Measurements from ENCODE around the gene MMADHC.

Gene MMADHC

DNA sequence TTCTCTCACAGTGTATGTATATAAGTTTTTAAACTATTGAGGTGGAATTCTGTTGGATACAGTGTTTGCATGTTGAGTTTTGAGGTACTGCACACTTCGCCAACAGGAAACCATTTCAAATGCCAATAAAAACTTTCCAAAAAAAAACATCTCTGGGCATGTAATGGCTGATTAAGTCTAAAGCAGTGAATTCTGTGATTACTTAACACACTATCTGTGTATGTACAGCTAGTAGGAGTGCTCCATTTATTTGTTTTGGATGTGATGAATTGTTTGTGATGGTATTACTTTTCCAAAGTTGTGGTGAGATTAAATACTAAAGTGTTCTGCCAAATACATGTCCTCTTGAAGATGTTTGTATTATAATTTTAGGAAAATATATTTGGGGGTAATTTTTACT, 31.1 kb downstream of the MMADHC start:
- no peak for TF ChIP-seq ZBTB7A (IDR thresholded peaks at IDR 0.05; ENCODE audit: low read depth)
- TF ChIP-seq TCF12 (IDR thresholded peaks at IDR 0.05; ENCODE audit: low read depth) = no peak
- TF ChIP-seq, protein P1, sequence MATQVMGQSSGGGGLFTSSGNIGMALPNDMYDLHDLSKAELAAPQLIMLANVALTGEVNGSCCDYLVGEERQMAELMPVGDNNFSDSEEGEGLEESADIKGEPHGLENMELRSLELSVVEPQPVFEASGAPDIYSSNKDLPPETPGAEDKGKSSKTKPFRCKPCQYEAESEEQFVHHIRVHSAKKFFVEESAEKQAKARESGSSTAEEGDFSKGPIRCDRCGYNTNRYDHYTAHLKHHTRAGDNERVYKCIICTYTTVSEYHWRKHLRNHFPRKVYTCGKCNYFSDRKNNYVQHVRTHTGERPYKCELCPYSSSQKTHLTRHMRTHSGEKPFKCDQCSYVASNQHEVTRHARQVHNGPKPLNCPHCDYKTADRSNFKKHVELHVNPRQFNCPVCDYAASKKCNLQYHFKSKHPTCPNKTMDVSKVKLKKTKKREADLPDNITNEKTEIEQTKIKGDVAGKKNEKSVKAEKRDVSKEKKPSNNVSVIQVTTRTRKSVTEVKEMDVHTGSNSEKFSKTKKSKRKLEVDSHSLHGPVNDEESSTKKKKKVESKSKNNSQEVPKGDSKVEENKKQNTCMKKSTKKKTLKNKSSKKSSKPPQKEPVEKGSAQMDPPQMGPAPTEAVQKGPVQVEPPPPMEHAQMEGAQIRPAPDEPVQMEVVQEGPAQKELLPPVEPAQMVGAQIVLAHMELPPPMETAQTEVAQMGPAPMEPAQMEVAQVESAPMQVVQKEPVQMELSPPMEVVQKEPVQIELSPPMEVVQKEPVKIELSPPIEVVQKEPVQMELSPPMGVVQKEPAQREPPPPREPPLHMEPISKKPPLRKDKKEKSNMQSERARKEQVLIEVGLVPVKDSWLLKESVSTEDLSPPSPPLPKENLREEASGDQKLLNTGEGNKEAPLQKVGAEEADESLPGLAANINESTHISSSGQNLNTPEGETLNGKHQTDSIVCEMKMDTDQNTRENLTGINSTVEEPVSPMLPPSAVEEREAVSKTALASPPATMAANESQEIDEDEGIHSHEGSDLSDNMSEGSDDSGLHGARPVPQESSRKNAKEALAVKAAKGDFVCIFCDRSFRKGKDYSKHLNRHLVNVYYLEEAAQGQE (IDR thresholded peaks at IDR 0.05; ENCODE audit: low read depth) = no peak
- TF ChIP-seq YY1 (IDR thresholded peaks at IDR 0.05; ENCODE audit: low read depth) = no peak
- TF ChIP-seq EGR1 (IDR thresholded peaks at IDR 0.05) = no peak
- TF ChIP-seq TAF1 (IDR thresholded peaks at IDR 0.05; ENCODE audit: low read depth) = no peak
- no peak for TF ChIP-seq FOXM1 (IDR thresholded peaks at IDR 0.05; ENCODE audit: borderline replicate concordance, low read depth)
- no peak for TF ChIP-seq TEAD4 (IDR thresholded peaks at IDR 0.05)
- no peak for TF ChIP-seq EP300 (IDR thresholded peaks at IDR 0.05; ENCODE audit: borderline replicate concordance)
- TF ChIP-seq, protein P2, sequence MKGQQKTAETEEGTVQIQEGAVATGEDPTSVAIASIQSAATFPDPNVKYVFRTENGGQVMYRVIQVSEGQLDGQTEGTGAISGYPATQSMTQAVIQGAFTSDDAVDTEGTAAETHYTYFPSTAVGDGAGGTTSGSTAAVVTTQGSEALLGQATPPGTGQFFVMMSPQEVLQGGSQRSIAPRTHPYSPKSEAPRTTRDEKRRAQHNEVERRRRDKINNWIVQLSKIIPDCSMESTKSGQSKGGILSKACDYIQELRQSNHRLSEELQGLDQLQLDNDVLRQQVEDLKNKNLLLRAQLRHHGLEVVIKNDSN (IDR thresholded peaks at IDR 0.05) = no peak
- TF ChIP-seq, protein P3, sequence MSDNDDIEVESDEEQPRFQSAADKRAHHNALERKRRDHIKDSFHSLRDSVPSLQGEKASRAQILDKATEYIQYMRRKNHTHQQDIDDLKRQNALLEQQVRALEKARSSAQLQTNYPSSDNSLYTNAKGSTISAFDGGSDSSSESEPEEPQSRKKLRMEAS (IDR thresholded peaks at IDR 0.05) = no peak

DNA sequence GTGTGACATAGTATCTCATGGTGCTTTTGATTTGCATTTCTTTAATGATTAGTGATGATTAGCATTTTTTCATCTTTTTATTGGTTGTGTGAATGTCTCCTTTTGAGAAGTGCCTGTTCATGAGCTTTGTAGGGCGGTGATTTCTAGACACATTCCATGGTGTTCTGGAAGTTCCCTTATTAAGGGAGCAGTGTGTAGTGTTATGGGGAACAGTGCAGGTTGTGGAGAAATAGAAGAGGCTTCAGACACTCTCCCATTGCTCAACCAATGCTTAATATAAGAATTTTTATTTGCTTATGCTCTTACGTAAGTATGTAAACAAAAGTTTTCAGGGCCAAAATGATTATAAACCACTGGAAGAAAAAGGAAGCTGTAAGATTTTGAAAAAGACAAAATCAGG, 34.7 kb downstream of the MMADHC start:
- TF ChIP-seq ZBTB7A (IDR thresholded peaks at IDR 0.05; ENCODE audit: low read depth) = no peak
- TF ChIP-seq, protein P3 (IDR thresholded peaks at IDR 0.05) = no peak
- TF ChIP-seq, protein P2 (IDR thresholded peaks at IDR 0.05) = no peak
- TF ChIP-seq EP300 (IDR thresholded peaks at IDR 0.05; ENCODE audit: borderline replicate concordance) = no peak
- TF ChIP-seq CREB1 (IDR thresholded peaks at IDR 0.05; ENCODE audit: low read depth) = no peak
- no peak for TF ChIP-seq TCF12 (IDR thresholded peaks at IDR 0.05; ENCODE audit: low read depth)
- TF ChIP-seq FOXM1 (IDR thresholded peaks at IDR 0.05; ENCODE audit: borderline replicate concordance, low read depth) = no peak
- TF ChIP-seq TAF1 (IDR thresholded peaks at IDR 0.05; ENCODE audit: low read depth) = no peak
- TF ChIP-seq YY1 (IDR thresholded peaks at IDR 0.05; ENCODE audit: low read depth) = no peak
- TF ChIP-seq NFIC (IDR thresholded peaks at IDR 0.05) = no peak
- TF ChIP-seq, protein P1 (IDR thresholded peaks at IDR 0.05; ENCODE audit: low read depth) = no peak
- no peak for TF ChIP-seq CEBPB (IDR thresholded peaks at IDR 0.05)
- TF ChIP-seq EGR1 (IDR thresholded peaks at IDR 0.05) = no peak
- TF ChIP-seq RAD21 (IDR thresholded peaks at IDR 0.05; ENCODE audit: low read depth) = no peak

DNA sequence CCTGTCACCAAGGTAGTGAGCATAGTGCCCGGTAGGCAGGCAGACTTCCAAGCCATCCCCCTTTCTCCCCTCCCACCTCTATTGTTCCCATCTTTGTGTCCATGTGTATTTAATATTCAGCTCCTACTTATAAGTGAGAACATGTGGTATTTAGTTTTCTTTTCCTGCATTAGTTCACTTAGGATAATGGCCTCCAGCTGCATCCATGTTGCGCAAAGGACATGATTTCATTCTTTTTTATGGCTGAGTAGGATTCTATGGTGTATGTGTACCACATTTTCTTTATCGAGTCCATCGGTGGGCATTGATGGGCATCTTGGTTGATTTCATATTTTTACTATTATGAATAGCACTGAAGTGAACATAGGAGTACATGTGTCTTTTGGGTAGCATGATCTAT, 35.3 kb downstream of the MMADHC start:
- TF ChIP-seq ZBTB7A (IDR thresholded peaks at IDR 0.05; ENCODE audit: low read depth) = no peak
- no peak for TF ChIP-seq FOXM1 (IDR thresholded peaks at IDR 0.05; ENCODE audit: borderline replicate concordance, low read depth)
- no peak for TF ChIP-seq TAF1 (IDR thresholded peaks at IDR 0.05; ENCODE audit: low read depth)
- TF ChIP-seq CEBPB (IDR thresholded peaks at IDR 0.05) = no peak
- no peak for TF ChIP-seq EGR1 (IDR thresholded peaks at IDR 0.05)
- TF ChIP-seq, protein P1 (IDR thresholded peaks at IDR 0.05; ENCODE audit: low read depth) = no peak
- no peak for TF ChIP-seq YY1 (IDR thresholded peaks at IDR 0.05; ENCODE audit: low read depth)
- TF ChIP-seq NFIC (IDR thresholded peaks at IDR 0.05) = no peak
- TF ChIP-seq TEAD4 (IDR thresholded peaks at IDR 0.05) = no peak
- no peak for TF ChIP-seq CREB1 (IDR thresholded peaks at IDR 0.05; ENCODE audit: low read depth)
- TF ChIP-seq, protein P2 (IDR thresholded peaks at IDR 0.05) = no peak
- TF ChIP-seq TCF12 (IDR thresholded peaks at IDR 0.05; ENCODE audit: low read depth) = no peak
- TF ChIP-seq EP300 (IDR thresholded peaks at IDR 0.05; ENCODE audit: borderline replicate concordance) = no peak
- TF ChIP-seq, protein P3 (IDR thresholded peaks at IDR 0.05) = no peak
- TF ChIP-seq RAD21 (IDR thresholded peaks at IDR 0.05; ENCODE audit: low read depth) = no peak

DNA sequence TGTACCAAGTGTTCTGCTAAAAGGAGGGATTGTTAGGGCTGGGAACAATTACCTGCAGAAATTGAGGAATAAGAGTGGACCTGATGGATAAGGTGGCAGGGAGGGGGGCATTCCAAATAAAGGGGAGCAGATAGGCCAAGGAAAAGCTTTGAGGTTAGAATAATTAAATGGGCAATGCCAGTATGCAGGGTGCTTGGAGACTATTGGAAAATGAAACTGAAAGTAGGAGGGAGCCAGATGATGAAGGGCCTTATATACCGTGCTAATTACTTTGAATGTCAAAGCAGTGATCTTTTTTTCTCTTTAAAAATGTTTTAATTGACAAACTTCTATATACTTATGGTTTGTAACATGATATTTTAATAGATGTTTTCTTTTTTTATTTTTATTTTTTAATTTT, 42.9 kb downstream of the MMADHC start:
- TF ChIP-seq YY1 (IDR thresholded peaks at IDR 0.05; ENCODE audit: low read depth) (no peak), ZBTB7A (IDR thresholded peaks at IDR 0.05; ENCODE audit: low read depth) (no peak), RAD21 (IDR thresholded peaks at IDR 0.05; ENCODE audit: low read depth) (no peak), FOXM1 (IDR thresholded peaks at IDR 0.05; ENCODE audit: borderline replicate concordance, low read depth) (no peak), EGR1 (IDR thresholded peaks at IDR 0.05) (no peak), TEAD4 (IDR thresholded peaks at IDR 0.05) (no peak), TAF1 (IDR thresholded peaks at IDR 0.05; ENCODE audit: low read depth) (no peak), NFIC (IDR thresholded peaks at IDR 0.05) (no peak), CREB1 (IDR thresholded peaks at IDR 0.05; ENCODE audit: low read depth) (no peak), CEBPB (IDR thresholded peaks at IDR 0.05) (no peak), EP300 (IDR thresholded peaks at IDR 0.05; ENCODE audit: borderline replicate concordance) (no peak), TCF12 (IDR thresholded peaks at IDR 0.05; ENCODE audit: low read depth) (no peak)
- TF ChIP-seq, protein P2 (IDR thresholded peaks at IDR 0.05) = no peak
- TF ChIP-seq, protein P3 (IDR thresholded peaks at IDR 0.05) = no peak
- TF ChIP-seq, protein P1 (IDR thresholded peaks at IDR 0.05; ENCODE audit: low read depth) = no peak

Measured in Ishikawa (cell line).